Transverse colon (tissue), 4 donors: ENCODE results near the gene SLC6A7.

Source experiments
- EP300 ChIP-seq: sonication (generic); formaldehyde crosslinking; IDR thresholded peaks from one replicate; pipeline ENCODE4 v1.6.1; 2017; ENCODE audit warnings: antibody characterized with exemption, low read depth
- POLR2A ChIP-seq: fragments of 450-650 bp; IDR thresholded peaks from one replicate; pipeline ENCODE4 v1.6.1; 2016; ENCODE audit warnings: antibody characterized with exemption, mild to moderate bottlenecking, moderate library complexity
- POLR2AphosphoS5 ChIP-seq, 3 donors: sonication (generic); formaldehyde crosslinking; IDR thresholded peaks; one replicate each; pipeline ENCODE4 v1.6.1; 2016; ENCODE audit warnings: antibody characterized with exemption in 3 of 3
- TF ChIP-seq, protein P1 (sequence below), 5 experiments: fragments of 200-600 bp in 3 of 5; fragments of 450-650 bp in 2 of 5; sonication (generic) in 3 of 5; IDR thresholded peaks; 1 replicate in 2 of 5; 2 replicates in 3 of 5; pipeline ENCODE4 v1.5.1; 2016 to 2017; ENCODE audit warnings: antibody characterized with exemption in 5 of 5, inconsistent platforms in 3 of 5, mild to moderate bottlenecking in 2 of 5, moderate library complexity in 1 of 5

DNA sequence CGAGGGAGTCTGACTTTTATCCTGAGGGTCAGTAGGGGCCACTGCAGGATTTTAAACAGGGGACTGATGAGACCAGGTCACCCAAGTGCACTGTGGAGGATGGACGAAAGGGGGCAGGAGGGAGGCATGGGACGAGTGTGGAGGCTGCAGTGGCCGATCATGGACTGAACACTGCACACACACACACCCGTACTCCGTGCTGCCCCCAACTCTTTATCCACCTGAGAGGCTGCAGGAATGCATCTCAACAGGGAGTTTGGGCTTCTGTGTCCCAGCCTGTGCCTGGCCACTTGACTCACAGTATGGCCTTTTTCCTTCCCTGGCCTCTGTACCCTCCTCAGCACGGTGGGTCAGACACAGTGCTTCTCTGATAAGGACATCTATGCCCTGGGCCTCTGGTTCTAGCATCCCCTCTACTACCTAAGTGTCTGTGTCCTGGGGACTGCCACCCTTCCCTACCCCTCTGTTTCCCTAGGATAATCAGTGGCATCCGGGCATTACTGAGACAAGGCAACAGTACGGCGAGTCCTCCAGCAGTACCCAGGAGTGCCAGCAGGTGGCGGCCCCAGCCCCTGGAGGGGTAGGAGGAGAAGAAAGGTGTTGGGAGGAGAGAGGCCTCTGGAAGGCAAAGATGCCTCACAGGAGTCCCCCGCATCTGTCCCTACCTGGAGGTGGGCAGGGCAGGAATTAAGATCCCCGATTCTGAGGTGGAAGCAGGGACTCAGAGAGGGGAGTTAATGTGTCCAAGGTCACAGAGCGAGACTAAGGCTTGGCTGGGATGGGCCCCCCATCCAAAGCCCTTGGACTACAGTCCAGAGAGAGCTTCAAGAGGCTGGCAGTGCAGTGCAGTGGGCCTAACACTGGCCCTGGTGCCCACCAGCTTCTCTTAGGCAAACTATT lies 28.4 kb upstream of the SLC6A7 start:
- TF ChIP-seq, protein P1, sequence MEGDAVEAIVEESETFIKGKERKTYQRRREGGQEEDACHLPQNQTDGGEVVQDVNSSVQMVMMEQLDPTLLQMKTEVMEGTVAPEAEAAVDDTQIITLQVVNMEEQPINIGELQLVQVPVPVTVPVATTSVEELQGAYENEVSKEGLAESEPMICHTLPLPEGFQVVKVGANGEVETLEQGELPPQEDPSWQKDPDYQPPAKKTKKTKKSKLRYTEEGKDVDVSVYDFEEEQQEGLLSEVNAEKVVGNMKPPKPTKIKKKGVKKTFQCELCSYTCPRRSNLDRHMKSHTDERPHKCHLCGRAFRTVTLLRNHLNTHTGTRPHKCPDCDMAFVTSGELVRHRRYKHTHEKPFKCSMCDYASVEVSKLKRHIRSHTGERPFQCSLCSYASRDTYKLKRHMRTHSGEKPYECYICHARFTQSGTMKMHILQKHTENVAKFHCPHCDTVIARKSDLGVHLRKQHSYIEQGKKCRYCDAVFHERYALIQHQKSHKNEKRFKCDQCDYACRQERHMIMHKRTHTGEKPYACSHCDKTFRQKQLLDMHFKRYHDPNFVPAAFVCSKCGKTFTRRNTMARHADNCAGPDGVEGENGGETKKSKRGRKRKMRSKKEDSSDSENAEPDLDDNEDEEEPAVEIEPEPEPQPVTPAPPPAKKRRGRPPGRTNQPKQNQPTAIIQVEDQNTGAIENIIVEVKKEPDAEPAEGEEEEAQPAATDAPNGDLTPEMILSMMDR (IDR thresholded peaks at IDR 0.05): peak; percentile 89 to 99 (median 93)
- TF ChIP-seq POLR2A: no peak
- no peak for TF ChIP-seq POLR2AphosphoS5 (IDR thresholded peaks at IDR 0.05)
- TF ChIP-seq EP300: no peak
